BE2C (cell line): ENCODE measurements around the gene ZSWIM1.

Source experiments
- DNase-seq: peaks from one replicate; pipeline ENCODE4 v3.0.0-alpha.2; 2020
- H3K27me3 ChIP-seq: fragments of 250-450 bp; sonication (Bioruptor Pico); 2 replicates; pipeline ENCODE4 v1.5.1; 2020; ENCODE audit warnings: mild to moderate bottlenecking
- H3K36me3 ChIP-seq: fragments of 250-450 bp; sonication (Bioruptor Pico); 2 replicates; pipeline ENCODE4 v1.5.1; 2020; ENCODE audit warnings: mild to moderate bottlenecking
- H3K4me1 ChIP-seq: fragments of 250-450 bp; sonication (Bioruptor Pico); 2 replicates; pipeline ENCODE4 v1.5.1; 2020
- H3K4me3 ChIP-seq: 2 replicates; pipeline ENCODE4 v1.5.1; 2011; ENCODE audit warnings: low read depth, low read length
- H3K9me3 ChIP-seq: fragments of 250-450 bp; sonication (Bioruptor Pico); 2 replicates; pipeline ENCODE4 v1.5.1; 2020
- CTCF ChIP-seq: IDR thresholded peaks from 2 replicates; pipeline ENCODE4 v1.5.1; 2012; ENCODE audit warnings: mild to moderate bottlenecking, low read depth, low read length

The ZSWIM1 gene

GRCh38 chr20:45850926-45851325, 30.1 kb upstream of the ZSWIM1 start:
- Histone ChIP-seq H3K27me3 (no peaks in the 10 kb centered on the region), H3K36me3 (peaks cover 7% of the 10 kb centered on the region), H3K4me1 (no peaks in the 10 kb centered on the region), H3K9me3 (no peaks in the 10 kb centered on the region), H3K4me3 (no peak overlapping the region)
- TF ChIP-seq CTCF = no peak
- no peak for DNase-seq

- Histone ChIP-seq H3K4me3 (no peak overlapping the region), H3K36me3 (peaks cover 7% of the 10 kb centered on the region), H3K9me3 (no peaks in the 10 kb centered on the region), H3K4me1 (no peaks in the 10 kb centered on the region), H3K27me3 (no peaks in the 10 kb centered on the region)
- DNase-seq = no peak
- no peak for TF ChIP-seq CTCF
Measured at GRCh38 chr20:45851501-45851900, 29.5 kb upstream of the ZSWIM1 start.

- no peaks in the 10 kb centered on the region for H3K27me3 ChIP-seq
- no peaks in the 10 kb centered on the region for H3K9me3 ChIP-seq
- DNase-seq = no peak
- H3K36me3 ChIP-seq = peaks cover 2% of the 10 kb centered on the region; the same call in 1 of the 2 replicates
- no peaks in the 10 kb centered on the region for H3K4me1 ChIP-seq
- H3K4me3 ChIP-seq = no peak overlapping the region
- TF ChIP-seq CTCF = no peak
Measured at GRCh38 chr20:45852326-45852725, 28.7 kb upstream of the ZSWIM1 start.

- Histone ChIP-seq H3K4me3 (no peak overlapping the region), H3K36me3 (peaks cover 1% of the 10 kb centered on the region; the same call in 1 of the 2 replicates), H3K27me3 (no peaks in the 10 kb centered on the region), H3K9me3 (no peaks in the 10 kb centered on the region), H3K4me1 (no peaks in the 10 kb centered on the region)
- DNase-seq = no peak
- no peak for TF ChIP-seq CTCF
Measured at GRCh38 chr20:45853484-45853883, 27.5 kb upstream of the ZSWIM1 start.

GRCh38 chr20:45857114-45857881, 23.7 kb upstream of the ZSWIM1 start, which contains the start of the genes ACOT8 and ZSWIM3:
Gene ACOT8 (minus strand): TSS chr20:45857392. CDS start chr20:45857315, 77 bp downstream.
Gene ZSWIM3 (plus strand): TSS chr20:45857614. CDS start chr20:45857826, 212 bp downstream.
- H3K4me3 ChIP-seq = peak within 1 kb of the TSS; percentile 83
- peaks cover 3% of the 10 kb centered on the region; the same call in 1 of the 2 replicates for H3K4me1 ChIP-seq
- H3K36me3 ChIP-seq = no peaks in the 10 kb centered on the region
- peak; percentile 98 for DNase-seq
- no peaks in the 10 kb centered on the region for H3K9me3 ChIP-seq
- no peaks in the 10 kb centered on the region for H3K27me3 ChIP-seq
- TF ChIP-seq CTCF = no peak

GRCh38 chr20:45857882-45858216, 23.2 kb upstream of the ZSWIM1 start:
- Histone ChIP-seq H3K4me1 (peaks cover 3% of the 10 kb centered on the region; the same call in 1 of the 2 replicates), H3K9me3 (no peaks in the 10 kb centered on the region), H3K27me3 (no peaks in the 10 kb centered on the region), H3K36me3 (no peaks in the 10 kb centered on the region), H3K4me3 (peak overlapping the region; percentile 83)
- DNase-seq = peak; percentile 35
- TF ChIP-seq CTCF = no peak
